DOHH2 (cell line): ENCODE measurements around the gene RAB20.

Experiments used
- H3F3A ChIP-seq: fragments of 200-600 bp; sonication (generic), shearing (Covaris generic); 2 replicates; pipeline ENCODE4 v1.6.0; 2016; ENCODE audit warnings: antibody characterized with exemption, mild to moderate bottlenecking; ENCODE audit not compliant: control insufficient read depth, insufficient read depth
- H3K27ac ChIP-seq: fragments of 200-600 bp; sonication (generic); 2 replicates; pipeline ENCODE4 v1.5.1; 2014; ENCODE audit warnings: low read depth, mild to moderate bottlenecking, low read length, moderate library complexity
- H3K27me3 ChIP-seq: fragments of 200-600 bp; sonication (generic); 2 replicates; pipeline ENCODE4 v1.6.1; 2014; ENCODE audit warnings: mild to moderate bottlenecking, low read length, mixed read lengths; ENCODE audit not compliant: control insufficient read depth
- H3K36me3 ChIP-seq: fragments of 200-600 bp; sonication (generic); 2 replicates; pipeline ENCODE4 v1.6.1; 2014; ENCODE audit warnings: mild to moderate bottlenecking, low read length, moderate library complexity, mixed read lengths; ENCODE audit not compliant: control insufficient read depth
- H3K4me1 ChIP-seq: fragments of 200-600 bp; sonication (generic); 2 replicates; pipeline ENCODE4 v1.6.1; 2014; ENCODE audit warnings: mild to moderate bottlenecking, low read length, mixed read lengths; ENCODE audit not compliant: control insufficient read depth
- H3K4me2 ChIP-seq: fragments of 200-600 bp; sonication (generic); 2 replicates; pipeline ENCODE4 v1.6.0; 2014; ENCODE audit warnings: mild to moderate bottlenecking, low read length, moderate library complexity
- H3K4me3 ChIP-seq: fragments of 200-600 bp; sonication (generic); 2 replicates; pipeline ENCODE4 v1.5.1; 2014; ENCODE audit warnings: mild to moderate bottlenecking, low read length, mixed read lengths
- H3K79me2 ChIP-seq: fragments of 200-600 bp; sonication (generic); 2 replicates; pipeline ENCODE4 v1.6.1; 2014; ENCODE audit warnings: mild to moderate bottlenecking, low read length, mixed read lengths; ENCODE audit not compliant: control insufficient read depth
- H3K9me2 ChIP-seq: fragments of 200-600 bp; sonication (generic); replicated peaks from 2 replicates; pipeline ENCODE4 v1.6.1; 2014; ENCODE audit warnings: mild to moderate bottlenecking, low read length, mixed read lengths; ENCODE audit not compliant: control insufficient read depth
- H3K9me3 ChIP-seq: fragments of 200-600 bp; sonication (generic); 2 replicates; pipeline ENCODE4 v1.6.1; 2014; ENCODE audit warnings: antibody characterized with exemption, low read length, mixed read lengths; ENCODE audit not compliant: control insufficient read depth, insufficient read depth
- H4K20me1 ChIP-seq: fragments of 200-600 bp; sonication (generic); 2 replicates; pipeline ENCODE4 v1.6.0; 2014; ENCODE audit warnings: low read depth, mild to moderate bottlenecking, antibody characterized with exemption, low read length, moderate library complexity; ENCODE audit not compliant: control insufficient read depth, insufficient read depth
- CTCF ChIP-seq: fragments of 200-600 bp; sonication (generic); IDR thresholded peaks from one replicate; pipeline ENCODE4 v1.5.1; 2014; ENCODE audit warnings: antibody characterized with exemption, mild to moderate bottlenecking, low read depth, low read length; ENCODE audit not compliant: poor library complexity, severe bottlenecking
- EZH2phosphoT487 ChIP-seq: fragments of 200-600 bp; sonication (generic); IDR thresholded peaks from 2 replicates; pipeline ENCODE4 v1.6.1; 2017; ENCODE audit warnings: borderline replicate concordance, mild to moderate bottlenecking, antibody characterized with exemption, low read length, moderate library complexity, mixed read lengths

RAB20 gene

GRCh38 chr13:110486061-110486715 is 75.3 kb downstream of the RAB20 start:
- H3K9me3 ChIP-seq: no peaks in the 10 kb centered on the region
- H3K4me1 ChIP-seq: no peaks in the 10 kb centered on the region
- H3K27ac ChIP-seq: no peak overlapping the region
- no peaks in the 10 kb centered on the region for H3K27me3 ChIP-seq
- H4K20me1 ChIP-seq: no peaks in the 10 kb centered on the region
- TF ChIP-seq CTCF (no peak), EZH2phosphoT487 (no peak)
- no peaks in the 10 kb centered on the region for H3K36me3 ChIP-seq
- H3K4me2 ChIP-seq: no peak overlapping the region
- no peaks in the 10 kb centered on the region for H3F3A ChIP-seq
- no peaks in the 10 kb centered on the region for H3K9me2 ChIP-seq
- no peak overlapping the region for H3K4me3 ChIP-seq
- H3K79me2 ChIP-seq: no peaks in the 10 kb centered on the region

- H3K9me3 ChIP-seq: no peaks in the 10 kb centered on the region
- no peaks in the 10 kb centered on the region for H3K9me2 ChIP-seq
- H3K4me3 ChIP-seq: no peak overlapping the region
- H3K4me2 ChIP-seq: no peak overlapping the region
- no peaks in the 10 kb centered on the region for H3K4me1 ChIP-seq
- H3K27ac ChIP-seq: no peak overlapping the region
- H3K79me2 ChIP-seq: no peaks in the 10 kb centered on the region
- no peaks in the 10 kb centered on the region for H3F3A ChIP-seq
- H3K27me3 ChIP-seq: no peaks in the 10 kb centered on the region; the same call in 1 of the 2 replicates
- TF ChIP-seq EZH2phosphoT487: no peak
- no peaks in the 10 kb centered on the region for H4K20me1 ChIP-seq
- H3K36me3 ChIP-seq: no peaks in the 10 kb centered on the region
Observed at GRCh38 chr13:110485604-110486003, 75.9 kb downstream of the RAB20 start.

GRCh38 chr13:110484290-110485048 is 77.1 kb downstream of the RAB20 start:
- no peak for TF ChIP-seq EZH2phosphoT487
- TF ChIP-seq CTCF: no peak
- H3K4me2 ChIP-seq: no peak overlapping the region
- H4K20me1 ChIP-seq: no peaks in the 10 kb centered on the region
- no peaks in the 10 kb centered on the region for H3F3A ChIP-seq
- H3K9me3 ChIP-seq: no peaks in the 10 kb centered on the region
- no peaks in the 10 kb centered on the region for H3K9me2 ChIP-seq
- H3K27ac ChIP-seq: no peak overlapping the region
- H3K4me1 ChIP-seq: no peaks in the 10 kb centered on the region
- H3K79me2 ChIP-seq: no peaks in the 10 kb centered on the region
- H3K4me3 ChIP-seq: no peak overlapping the region
- H3K36me3 ChIP-seq: no peaks in the 10 kb centered on the region
- H3K27me3 ChIP-seq: peaks cover 3% of the 10 kb centered on the region; the same call in 1 of the 2 replicates

- TF ChIP-seq CTCF (no peak), EZH2phosphoT487 (no peak)
- Histone ChIP-seq H3K79me2 (no peaks in the 10 kb centered on the region), H3K4me1 (no peaks in the 10 kb centered on the region), H4K20me1 (no peaks in the 10 kb centered on the region), H3K27me3 (peaks cover 3% of the 10 kb centered on the region; the same call in 1 of the 2 replicates), H3K27ac (no peak overlapping the region), H3K4me2 (no peak overlapping the region), H3F3A (no peaks in the 10 kb centered on the region), H3K9me3 (no peaks in the 10 kb centered on the region), H3K36me3 (no peaks in the 10 kb centered on the region), H3K4me3 (no peak overlapping the region), H3K9me2 (no peaks in the 10 kb centered on the region)
Observed at GRCh38 chr13:110483386-110483968, 78.0 kb downstream of the RAB20 start.
